Measurements from ENCODE around the gene SPRR2B. TPM values are rescaled to one million over a fixed set of nuclear protein-coding genes. Genes with fewer than 3 reads are reported as not detected.

SPRR2B gene
- total and polyA plus RNA-seq, 2 donors (not counting 3 experiments of a cell fraction or from before 2014, with no cell fraction given), result not detected

- ChIA-PET POLR2A (no interaction called here), CTCF (no interaction called here)
- Histone ChIP-seq H3K27me3 (ENCODE audit: control insufficient read depth in 2 of 2, insufficient read depth in 2 of 2, low read length in 2 of 2) (no peaks in the 10 kb centered on the region), H3K4me1 (ENCODE audit: control insufficient read depth, extremely low read depth, insufficient read depth, low read length) (no peaks in the 10 kb centered on the region), H3K4me3 (replicated peaks in 1 of 3; ENCODE audit: insufficient read depth in 1 of 3, low read depth in 1 of 3, low read length in 3 of 3) (no peak overlapping the region), H3K36me3 (ENCODE audit: control insufficient read depth in 2 of 2, extremely low read depth in 1 of 2, insufficient read depth in 2 of 2, low read length in 2 of 2) (no peaks in the 10 kb centered on the region), H4K20me1 (replicated peaks; ENCODE audit: control insufficient read depth, extremely low read depth, insufficient read depth, low read length) (no peaks in the 10 kb centered on the region), H3K4me2 (ENCODE audit: insufficient read depth, low read length) (no peak overlapping the region), H3K9me1 (replicated peaks; ENCODE audit: control insufficient read depth, extremely low read depth, insufficient read depth, low read length) (no peaks in the 10 kb centered on the region), H3K9me3 (replicated peaks; ENCODE audit: control insufficient read depth, insufficient read depth, low read length) (no peaks in the 10 kb centered on the region), H3K9ac (replicated peaks; ENCODE audit: extremely low read depth, insufficient read depth, low read length) (no peak overlapping the region), H3K79me2 (ENCODE audit: control insufficient read depth, insufficient read depth, low read length) (no peaks in the 10 kb centered on the region), H2AFZ (ENCODE audit: low read depth, low read length) (no peak overlapping the region), H3K27ac (ENCODE audit: insufficient read depth, low read depth, low read length) (no peak overlapping the region)
- no TSS peak for BruUV-seq (replicated peaks)
- no peak for DNase-seq (ENCODE audit: low read depth, low spot score)
- TF ChIP-seq MYC (IDR thresholded peaks at IDR 0.05; ENCODE audit: low read depth, low read length), result no peak
- TF ChIP-seq MAX (IDR thresholded peaks at IDR 0.05; ENCODE audit: insufficient read depth, insufficient read length), result no peak
- TF ChIP-seq FOS (IDR thresholded peaks at IDR 0.05; ENCODE audit: borderline replicate concordance, insufficient read depth, low read length), result no peak
- no peak for TF ChIP-seq GATA2 (IDR thresholded peaks at IDR 0.05; ENCODE audit: insufficient read depth, insufficient read length, low read depth, low read length)
- no peak for TF ChIP-seq POLR2AphosphoS5 (IDR thresholded peaks at IDR 0.05; ENCODE audit: insufficient read depth, low read depth, low read length)
- FAIRE-seq, result no peak
- intact Hi-C loops (cut with micrococcal nuclease), result no loop called here
- dilution Hi-C loops (cut with MboI; ENCODE audit: extremely low pct_ligation_motif_present, low sequenced_read_pairs), result no loop called here
These were observed 36.2 kb downstream of the SPRR2B start for GRCh38 chr1:153035211-153035610.

- Histone ChIP-seq H3K36me3 (ENCODE audit: control insufficient read depth in 2 of 2, extremely low read depth in 1 of 2, insufficient read depth in 2 of 2, low read length in 2 of 2) (no peaks in the 10 kb centered on the region), H3K79me2 (ENCODE audit: control insufficient read depth, insufficient read depth, low read length) (no peaks in the 10 kb centered on the region), H3K4me2 (ENCODE audit: insufficient read depth, low read length) (no peak overlapping the region), H2AFZ (ENCODE audit: low read depth, low read length) (no peak overlapping the region), H4K20me1 (replicated peaks; ENCODE audit: control insufficient read depth, extremely low read depth, insufficient read depth, low read length) (no peaks in the 10 kb centered on the region), H3K4me1 (ENCODE audit: control insufficient read depth, extremely low read depth, insufficient read depth, low read length) (no peaks in the 10 kb centered on the region), H3K9me1 (replicated peaks; ENCODE audit: control insufficient read depth, extremely low read depth, insufficient read depth, low read length) (no peaks in the 10 kb centered on the region), H3K4me3 (replicated peaks in 1 of 3; ENCODE audit: insufficient read depth in 1 of 3, low read depth in 1 of 3, low read length in 3 of 3) (no peak overlapping the region), H3K27me3 (ENCODE audit: control insufficient read depth in 2 of 2, insufficient read depth in 2 of 2, low read length in 2 of 2) (no peaks in the 10 kb centered on the region), H3K27ac (ENCODE audit: insufficient read depth, low read depth, low read length) (no peak overlapping the region), H3K9me3 (replicated peaks; ENCODE audit: control insufficient read depth, insufficient read depth, low read length) (no peaks in the 10 kb centered on the region), H3K9ac (replicated peaks; ENCODE audit: extremely low read depth, insufficient read depth, low read length) (no peak overlapping the region)
- CTCF ChIA-PET, result no interaction called here
- FAIRE-seq, result no peak
- no TSS peak for BruUV-seq (replicated peaks)
- POLR2A ChIA-PET, result no interaction called here
- intact Hi-C loops (cut with micrococcal nuclease), result no loop called here
- dilution Hi-C loops (cut with MboI; ENCODE audit: extremely low pct_ligation_motif_present, low sequenced_read_pairs), result no loop called here
- peak; percentile 20 for DNase-seq (ENCODE audit: low read depth, low spot score)
- no peak for TF ChIP-seq MYC (IDR thresholded peaks at IDR 0.05; ENCODE audit: low read depth, low read length)
- TF ChIP-seq GATA2 (IDR thresholded peaks at IDR 0.05; ENCODE audit: insufficient read depth, insufficient read length, low read depth, low read length), result no peak
These were observed 38.6 kb downstream of the SPRR2B start for GRCh38 chr1:153032677-153033308.
